ENCODE results near the gene FCN2. TPM values are rescaled to one million over a fixed set of nuclear protein-coding genes. Genes with fewer than 3 reads are reported as not detected.

The FCN2 gene
- total RNA-seq, 5 donors from 2014 or later (not counting 1 experiment from before 2014, with no cell fraction given) = not detected

- Histone ChIP-seq H3K27ac (ENCODE audit: low read length) (no peak overlapping the region), H3K27me3 (replicated peaks in 1 of 2; ENCODE audit: control insufficient read depth in 2 of 2, extremely low read depth in 1 of 2, insufficient read depth in 2 of 2, low read length in 1 of 2) (peaks cover 0 to 56% of the 10 kb centered on the region in 2 experiments), H3K36me3 (ENCODE audit: control insufficient read depth in 2 of 2, extremely low read depth in 1 of 2, insufficient read depth in 1 of 2, low read length in 1 of 2) (no peaks in the 10 kb centered on the region), H3K4me1 (ENCODE audit: control insufficient read depth in 1 of 2, extremely low read depth in 1 of 2, insufficient read depth in 2 of 2, low read length in 2 of 2) (no peaks in the 10 kb centered on the region), H3K9me3 (no peaks in the 10 kb centered on the region), H3K4me3 (ENCODE audit: control insufficient read depth in 1 of 2, extremely low read depth in 1 of 2, low read length in 1 of 2) (no peak overlapping the region)
- Mint-ChIP-seq H3K4me3 (no peak overlapping the region), H3K27me3 (peaks cover 20 to 38% of the 10 kb centered on the region in 2 donors), H3K4me1 (no peaks in the 10 kb centered on the region), H3K9me3 (peaks cover 0 to 5% (median 0%) of the 10 kb centered on the region in 3 donors), H3K36me3 (no peaks in the 10 kb centered on the region), H3K27ac (no peak overlapping the region)
- ChIA-PET CTCF (no interaction called here), POLR2A (no interaction called here)
- ATAC-seq (replicated peaks in 1 of 4) (no peak), DNase-seq (no peak)
- 84% methylated on average over 17 of the region's 23 CpGs for WGBS (ENCODE audit: insufficient coverage)
These were observed 33.3 kb downstream of the FCN2 start for GRCh38 chr9:134913713-134914500.

- Histone ChIP-seq H3K4me3 (ENCODE audit: control insufficient read depth in 1 of 2, extremely low read depth in 1 of 2, low read length in 1 of 2) (no peak overlapping the region), H3K36me3 (ENCODE audit: control insufficient read depth in 2 of 2, extremely low read depth in 1 of 2, insufficient read depth in 1 of 2, low read length in 1 of 2) (no peaks in the 10 kb centered on the region), H3K4me1 (ENCODE audit: control insufficient read depth in 1 of 2, extremely low read depth in 1 of 2, insufficient read depth in 2 of 2, low read length in 2 of 2) (no peaks in the 10 kb centered on the region), H3K27ac (ENCODE audit: low read length) (no peak overlapping the region), H3K9me3 (no peaks in the 10 kb centered on the region), H3K27me3 (replicated peaks in 1 of 2; ENCODE audit: control insufficient read depth in 2 of 2, extremely low read depth in 1 of 2, insufficient read depth in 2 of 2, low read length in 1 of 2) (peaks cover 0 to 52% of the 10 kb centered on the region in 2 experiments)
- Mint-ChIP-seq H3K4me3 (no peak overlapping the region), H3K36me3 (no peaks in the 10 kb centered on the region), H3K4me1 (no peaks in the 10 kb centered on the region), H3K27ac (no peak overlapping the region), H3K9me3 (peaks cover 0 to 11% (median 1%) of the 10 kb centered on the region in 3 donors), H3K27me3 (peaks cover 19 to 37% of the 10 kb centered on the region in 2 donors)
- ChIA-PET CTCF (no interaction called here), POLR2A (no interaction called here)
- 75% methylated on average over 6 of the region's 7 CpGs for WGBS (ENCODE audit: insufficient coverage)
- ATAC-seq (replicated peaks in 1 of 4) (no peak), DNase-seq (no peak)
These were observed 33.9 kb downstream of the FCN2 start for GRCh38 chr9:134914501-134914834.

GRCh38 chr9:134915046-134915985, 34.7 kb downstream of the FCN2 start:
- no peak overlapping the region for H3K4me3 ChIP-seq (ENCODE audit: control insufficient read depth in 1 of 2, extremely low read depth in 1 of 2, low read length in 1 of 2)
- H3K36me3 Mint-ChIP-seq = no peaks in the 10 kb centered on the region
- no peaks in the 10 kb centered on the region for H3K36me3 ChIP-seq (ENCODE audit: control insufficient read depth in 2 of 2, extremely low read depth in 1 of 2, insufficient read depth in 1 of 2, low read length in 1 of 2)
- ChIA-PET POLR2A (no interaction called here), CTCF (no interaction called here)
- peaks cover 16 to 30% of the 10 kb centered on the region in 2 donors for H3K27me3 Mint-ChIP-seq
- DNase-seq (no peak), ATAC-seq (replicated peaks in 1 of 4) (no peak)
- no peaks in the 10 kb centered on the region for H3K4me1 Mint-ChIP-seq
- peaks cover 0 to 46% of the 10 kb centered on the region in 2 experiments for H3K27me3 ChIP-seq (replicated peaks in 1 of 2; ENCODE audit: control insufficient read depth in 2 of 2, extremely low read depth in 1 of 2, insufficient read depth in 2 of 2, low read length in 1 of 2)
- 88% methylated on average over 22 of the region's 26 CpGs for WGBS (ENCODE audit: insufficient coverage)
- no peak overlapping the region for H3K27ac Mint-ChIP-seq
- peaks cover 4 to 16% (median 7%) of the 10 kb centered on the region in 3 donors for H3K9me3 Mint-ChIP-seq
- H3K4me1 ChIP-seq (ENCODE audit: control insufficient read depth in 1 of 2, extremely low read depth in 1 of 2, insufficient read depth in 2 of 2, low read length in 2 of 2) = no peaks in the 10 kb centered on the region
- no peak overlapping the region for H3K4me3 Mint-ChIP-seq
- H3K27ac ChIP-seq (ENCODE audit: low read length) = no peak overlapping the region
- H3K9me3 ChIP-seq = no peaks in the 10 kb centered on the region

- peaks cover 0 to 37% of the 10 kb centered on the region in 2 experiments for H3K27me3 ChIP-seq (replicated peaks in 1 of 2; ENCODE audit: control insufficient read depth in 2 of 2, extremely low read depth in 1 of 2, insufficient read depth in 2 of 2, low read length in 1 of 2)
- ChIA-PET CTCF (no interaction called here), POLR2A (no interaction called here)
- H3K9me3 ChIP-seq = no peaks in the 10 kb centered on the region
- H3K36me3 ChIP-seq (ENCODE audit: control insufficient read depth in 2 of 2, extremely low read depth in 1 of 2, insufficient read depth in 1 of 2, low read length in 1 of 2) = no peaks in the 10 kb centered on the region
- peaks cover 4 to 19% (median 7%) of the 10 kb centered on the region in 3 donors for H3K9me3 Mint-ChIP-seq
- no peak overlapping the region for H3K4me3 Mint-ChIP-seq
- H3K4me1 ChIP-seq (ENCODE audit: control insufficient read depth in 1 of 2, extremely low read depth in 1 of 2, insufficient read depth in 2 of 2, low read length in 2 of 2) = no peaks in the 10 kb centered on the region
- no peaks in the 10 kb centered on the region for H3K4me1 Mint-ChIP-seq
- H3K27ac Mint-ChIP-seq = no peak overlapping the region
- DNase-seq (peak in 1 of 35 experiments; percentile 13), ATAC-seq (replicated peaks in 1 of 4) (no peak)
- peaks cover 10 to 23% of the 10 kb centered on the region in 2 donors for H3K27me3 Mint-ChIP-seq
- H3K4me3 ChIP-seq (ENCODE audit: control insufficient read depth in 1 of 2, extremely low read depth in 1 of 2, low read length in 1 of 2) = no peak overlapping the region
- 100% methylated on average over 1 of the region's 8 CpGs for WGBS (ENCODE audit: insufficient coverage)
- H3K27ac ChIP-seq (ENCODE audit: low read length) = no peak overlapping the region
- H3K36me3 Mint-ChIP-seq = no peaks in the 10 kb centered on the region
These were observed 35.6 kb downstream of the FCN2 start for GRCh38 chr9:134916161-134916665.

GRCh38 chr9:134917431-134918373, 37.1 kb downstream of the FCN2 start, which contains the start of gene FCN1:
FCN1 (minus strand) TSS chr9:134917912; CDS start chr9:134917871, 41 bp downstream.
- WGBS (ENCODE audit: insufficient coverage) = 77% methylated on average over 6 of the region's 11 CpGs
- H3K4me1 ChIP-seq (ENCODE audit: control insufficient read depth in 1 of 2, extremely low read depth in 1 of 2, insufficient read depth in 2 of 2, low read length in 2 of 2) = no peaks in the 10 kb centered on the region

More at GRCh38 chr9:134917431-134918373, 37.1 kb downstream of the FCN2 start, which contains the start of gene FCN1:
- Histone ChIP-seq H3K27me3 (replicated peaks in 1 of 2; ENCODE audit: control insufficient read depth in 2 of 2, extremely low read depth in 1 of 2, insufficient read depth in 2 of 2, low read length in 1 of 2) (peaks cover 0 to 27% of the 10 kb centered on the region in 2 experiments), H3K9me3 (no peaks in the 10 kb centered on the region), H3K4me3 (ENCODE audit: control insufficient read depth in 1 of 2, extremely low read depth in 1 of 2, low read length in 1 of 2) (no peak within 1 kb of the TSS), H3K27ac (ENCODE audit: low read length) (no peak within 1 kb of the TSS), H3K36me3 (ENCODE audit: control insufficient read depth in 2 of 2, extremely low read depth in 1 of 2, insufficient read depth in 1 of 2, low read length in 1 of 2) (no peaks in the 10 kb centered on the region)
- DNase-seq (peak in 1 of 35 experiments; percentile 15), ATAC-seq (replicated peaks in 1 of 4) (no peak)
- Mint-ChIP-seq H3K9me3 (peaks cover 4 to 21% (median 7%) of the 10 kb centered on the region in 3 donors), H3K4me1 (no peaks in the 10 kb centered on the region), H3K27me3 (peaks cover 10% of the 10 kb centered on the region in 2 donors), H3K27ac (no peak within 1 kb of the TSS), H3K4me3 (no peak within 1 kb of the TSS), H3K36me3 (no peaks in the 10 kb centered on the region)
- POLR2A ChIA-PET = no interaction called here
- CTCF ChIA-PET = no interaction called here
